Activated T-cell treated with anti-CD3 and anti-CD28 coated beads, Interleukin-2, amount 50 U/mL, for 72 hours (primary cell): ENCODE measurements around the gene PPP1R12C. TPM values are rescaled to one million over a fixed set of nuclear protein-coding genes. Genes with fewer than 3 reads are reported as not detected.

Source experiments
- ATAC-seq, 2 donors: fragments of 150-1000 bp; cut with Tn5 transposase; replicated peaks in 1 of 2; 2 replicates each; pipeline ENCODE4 v1.10.0; 2021; ENCODE audit warnings: moderate library complexity in 2 of 2, mild to moderate bottlenecking in 1 of 2
- DNase-seq, 2 donors: peaks; one replicate each; pipeline ENCODE4 v3.0.0; 2021 to 2022; ENCODE audit warnings: mixed read lengths in 1 of 2
- H3K27ac Mint-ChIP-seq: one replicate; pipeline ENCODE4 v1.8.0; 2022; ENCODE audit warnings: mild to moderate bottlenecking, moderate library complexity, mixed read lengths
- H3K27me3 Mint-ChIP-seq: one replicate; pipeline ENCODE4 v1.8.0; 2022; ENCODE audit warnings: low read depth, mixed read lengths
- H3K36me3 Mint-ChIP-seq, 2 donors: one replicate each; pipeline ENCODE4 v1.8.0; 2022; ENCODE audit warnings: mixed read lengths in 2 of 2, mild to moderate bottlenecking in 1 of 2; ENCODE audit not compliant: insufficient read depth in 2 of 2
- H3K4me1 Mint-ChIP-seq: one replicate; pipeline ENCODE4 v1.8.0; 2022; ENCODE audit warnings: low read depth, mixed read lengths
- H3K4me3 Mint-ChIP-seq, 2 donors: one replicate each; pipeline ENCODE4 v1.8.0; 2022; ENCODE audit warnings: mild to moderate bottlenecking in 2 of 2, mixed read lengths in 2 of 2, moderate library complexity in 2 of 2
- H3K9me3 Mint-ChIP-seq, 2 donors: one replicate each; pipeline ENCODE4 v1.8.0; 2022; ENCODE audit warnings: mixed read lengths in 2 of 2
- total RNA-seq, 2 donors: library from RNA; stranded (reverse); gene quantifications; one replicate each; pipeline ENCODE4 v1.2.3, GENCODE V29; 2022

The PPP1R12C gene
- total RNA-seq, 2 donors from 2014 or later, result 65.7 to 71.6 TPM

GRCh38 chr19:55096061-55096701 is 21.3 kb downstream of the PPP1R12C start:
- Mint-ChIP-seq H3K36me3 (peaks cover 1% of the 10 kb centered on the region in 2 donors), H3K4me1 (no peaks in the 10 kb centered on the region), H3K27ac (no peak overlapping the region), H3K27me3 (no peaks in the 10 kb centered on the region), H3K9me3 (no peaks in the 10 kb centered on the region), H3K4me3 (no peak overlapping the region)
- no peak for DNase-seq
- ATAC-seq, result no peak

- H3K4me3 Mint-ChIP-seq, result no peak overlapping the region
- H3K36me3 Mint-ChIP-seq, result peaks cover 1% of the 10 kb centered on the region in 2 donors
- H3K27ac Mint-ChIP-seq, result no peak overlapping the region
- H3K9me3 Mint-ChIP-seq, result no peaks in the 10 kb centered on the region
- no peak for DNase-seq
- H3K27me3 Mint-ChIP-seq, result no peaks in the 10 kb centered on the region
- H3K4me1 Mint-ChIP-seq, result no peaks in the 10 kb centered on the region
- ATAC-seq, result no peak
These were observed 22.0 kb downstream of the PPP1R12C start for GRCh38 chr19:55095260-55096060.

- Mint-ChIP-seq H3K4me3 (no peak overlapping the region), H3K4me1 (no peaks in the 10 kb centered on the region), H3K27me3 (no peaks in the 10 kb centered on the region), H3K36me3 (peaks cover 0 to 1% of the 10 kb centered on the region in 2 donors), H3K9me3 (no peaks in the 10 kb centered on the region), H3K27ac (no peak overlapping the region)
- DNase-seq (no peak), ATAC-seq (no peak)
These were observed 22.8 kb downstream of the PPP1R12C start for GRCh38 chr19:55094456-55095259.

GRCh38 chr19:55092423-55093318 is 24.8 kb downstream of the PPP1R12C start:
- peaks cover 13% of the 10 kb centered on the region for H3K4me1 Mint-ChIP-seq
- no peak overlapping the region for H3K27ac Mint-ChIP-seq
- H3K4me3 Mint-ChIP-seq, result no peak overlapping the region
- H3K36me3 Mint-ChIP-seq, result peaks cover 4 to 5% of the 10 kb centered on the region in 2 donors
- no peak for ATAC-seq
- peaks cover 14% of the 10 kb centered on the region for H3K27me3 Mint-ChIP-seq
- no peak for DNase-seq
- H3K9me3 Mint-ChIP-seq, result no peaks in the 10 kb centered on the region

DNA sequence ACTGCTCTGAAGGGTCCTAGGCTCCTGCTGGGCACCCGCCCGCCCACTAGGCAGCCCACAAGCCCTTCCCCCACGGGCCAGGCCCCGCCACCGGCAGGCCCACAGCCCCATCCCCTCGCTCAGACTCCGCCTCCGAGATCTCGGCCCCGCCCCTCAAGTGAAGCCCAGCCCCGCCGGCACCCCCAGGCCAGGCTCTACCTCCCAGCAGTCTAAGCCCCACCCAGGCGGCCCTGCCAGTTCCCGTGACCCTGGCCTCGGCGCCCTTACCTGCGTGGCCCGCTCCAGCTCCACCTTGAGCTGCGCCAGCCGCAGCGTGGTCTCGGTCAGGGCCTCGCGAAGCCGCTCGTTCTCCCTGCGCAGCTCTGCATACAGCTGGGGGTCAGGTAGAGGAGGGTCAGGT is 25.5 kb downstream of the PPP1R12C start:
- Mint-ChIP-seq H3K27me3 (peaks cover 20% of the 10 kb centered on the region), H3K27ac (no peak overlapping the region), H3K4me1 (peaks cover 20% of the 10 kb centered on the region), H3K9me3 (no peaks in the 10 kb centered on the region), H3K36me3 (peaks cover 4 to 5% of the 10 kb centered on the region in 2 donors), H3K4me3 (no peak overlapping the region)
- ATAC-seq (no peak), DNase-seq (no peak)

- H3K9me3 Mint-ChIP-seq, result no peaks in the 10 kb centered on the region
- no peak for DNase-seq
- no peak overlapping the region for H3K4me3 Mint-ChIP-seq
- peaks cover 22% of the 10 kb centered on the region for H3K4me1 Mint-ChIP-seq
- H3K27ac Mint-ChIP-seq, result no peak overlapping the region
- H3K36me3 Mint-ChIP-seq, result peaks cover 4 to 5% of the 10 kb centered on the region in 2 donors
- H3K27me3 Mint-ChIP-seq, result peaks cover 20% of the 10 kb centered on the region
- no peak for ATAC-seq
These were observed 26.1 kb downstream of the PPP1R12C start for GRCh38 chr19:55091126-55091910.

DNA sequence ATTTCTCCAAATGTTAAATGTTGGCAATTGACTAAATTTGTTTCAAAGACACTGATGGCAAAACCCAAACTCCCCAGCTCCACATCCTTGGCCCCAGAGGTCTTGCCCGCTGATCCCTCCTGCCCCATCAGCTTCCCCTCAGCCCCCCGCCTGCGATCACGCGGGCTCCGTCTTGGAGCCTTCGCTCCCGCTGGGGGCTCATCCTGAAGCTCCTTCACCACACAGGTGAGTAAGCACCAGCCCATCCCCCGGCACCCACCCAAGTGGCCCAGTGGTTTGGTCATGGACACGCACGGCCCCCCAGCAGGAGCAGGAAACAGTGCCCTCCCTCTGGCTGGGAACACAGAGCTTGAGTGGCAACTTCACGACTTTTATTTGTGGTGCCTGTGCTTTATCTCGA is 26.9 kb downstream of the PPP1R12C start:
- peaks cover 4 to 5% of the 10 kb centered on the region in 2 donors for H3K36me3 Mint-ChIP-seq
- H3K27ac Mint-ChIP-seq, result no peak overlapping the region
- H3K27me3 Mint-ChIP-seq, result peaks cover 26% of the 10 kb centered on the region
- H3K9me3 Mint-ChIP-seq, result no peaks in the 10 kb centered on the region
- H3K4me1 Mint-ChIP-seq, result peaks cover 22% of the 10 kb centered on the region
- H3K4me3 Mint-ChIP-seq, result no peak overlapping the region
- DNase-seq (no peak), ATAC-seq (no peak)

GRCh38 chr19:55089342-55089944 is 28.0 kb downstream of the PPP1R12C start:
- no peak for DNase-seq
- Mint-ChIP-seq H3K27ac (no peak overlapping the region), H3K27me3 (peaks cover 36% of the 10 kb centered on the region)

GRCh38 chr19:55088543-55089341 is 28.7 kb downstream of the PPP1R12C start:
- H3K4me1 Mint-ChIP-seq, result peaks cover 22% of the 10 kb centered on the region
- ATAC-seq (peak; percentile 38 to 43), DNase-seq (peak; percentile 85 to 86)
- H3K4me3 Mint-ChIP-seq, result peak overlapping the region; percentile 65 to 66
- H3K9me3 Mint-ChIP-seq, result no peaks in the 10 kb centered on the region
- H3K36me3 Mint-ChIP-seq, result peaks cover 4% of the 10 kb centered on the region in 2 donors
- peaks cover 43% of the 10 kb centered on the region for H3K27me3 Mint-ChIP-seq
- no peak overlapping the region for H3K27ac Mint-ChIP-seq

More at GRCh38 chr19:55089342-55089944, 28.0 kb downstream of the PPP1R12C start:
- ATAC-seq, result no peak
- H3K4me1 Mint-ChIP-seq, result peaks cover 22% of the 10 kb centered on the region
- no peaks in the 10 kb centered on the region for H3K9me3 Mint-ChIP-seq
- H3K4me3 Mint-ChIP-seq, result no peak overlapping the region
- peaks cover 4% of the 10 kb centered on the region in 2 donors for H3K36me3 Mint-ChIP-seq

GRCh38 chr19:55088021-55088451 is 29.4 kb downstream of the PPP1R12C start:
- H3K27me3 Mint-ChIP-seq, result peaks cover 48% of the 10 kb centered on the region
- no peak overlapping the region for H3K27ac Mint-ChIP-seq
- H3K4me1 Mint-ChIP-seq, result peaks cover 22% of the 10 kb centered on the region

GRCh38 chr19:55087542-55087901 is 29.9 kb downstream of the PPP1R12C start:
- peaks cover 25% of the 10 kb centered on the region for H3K4me1 Mint-ChIP-seq
- peak overlapping the region; percentile 72 to 76 for H3K4me3 Mint-ChIP-seq
- H3K9me3 Mint-ChIP-seq, result no peaks in the 10 kb centered on the region
- ATAC-seq (no peak), DNase-seq (no peak)
- peaks cover 5 to 6% of the 10 kb centered on the region in 2 donors for H3K36me3 Mint-ChIP-seq
- H3K27me3 Mint-ChIP-seq, result peaks cover 53% of the 10 kb centered on the region
- H3K27ac Mint-ChIP-seq, result no peak overlapping the region

More at GRCh38 chr19:55088021-55088451, 29.4 kb downstream of the PPP1R12C start:
- Mint-ChIP-seq H3K36me3 (peaks cover 4% of the 10 kb centered on the region in 2 donors), H3K4me3 (peak overlapping the region; percentile 65 to 66), H3K9me3 (no peaks in the 10 kb centered on the region)
- ATAC-seq, result no peak
- no peak for DNase-seq
